Endodermal cell (in vitro differentiated cells): ENCODE results near the gene FAM174B. TPM values are rescaled to one million over a fixed set of nuclear protein-coding genes. Genes with fewer than 3 reads are reported as not detected.

Source experiments
- DNase-seq: peaks from one replicate; pipeline ENCODE4 v3.0.0-alpha.2; 2017
- H3K27ac ChIP-seq: 2 replicates; pipeline ENCODE4 v1.5.1; 2013; ENCODE audit warnings: mild to moderate bottlenecking, low read depth, low read length, moderate library complexity
- H3K27me3 ChIP-seq: 2 replicates; pipeline ENCODE4 v1.6.1; 2013; ENCODE audit warnings: mild to moderate bottlenecking, low read length, moderate library complexity; ENCODE audit not compliant: insufficient read depth, control insufficient read depth, poor library complexity, severe bottlenecking
- H3K36me3 ChIP-seq: 2 replicates; pipeline ENCODE4 v1.7.0; 2013; ENCODE audit warnings: mild to moderate bottlenecking, low read length, moderate library complexity; ENCODE audit not compliant: control insufficient read depth, insufficient read depth
- H3K4me1 ChIP-seq: one replicate; pipeline ENCODE4 v1.7.0; 2013; ENCODE audit warnings: low read length; ENCODE audit not compliant: control insufficient read depth, insufficient read depth
- H3K4me3 ChIP-seq: 2 replicates; pipeline ENCODE4 v1.5.1; 2013; ENCODE audit warnings: mild to moderate bottlenecking, low read length, moderate library complexity
- H3K9ac ChIP-seq: 2 replicates; pipeline ENCODE4 v1.6.1; 2013; ENCODE audit warnings: mild to moderate bottlenecking, low read length, moderate library complexity; ENCODE audit not compliant: poor library complexity, severe bottlenecking; ENCODE audit errors: extremely low read depth
- H3K9me3 ChIP-seq: 2 replicates; pipeline ENCODE4 v1.6.1; 2013; ENCODE audit warnings: mild to moderate bottlenecking, low read length, moderate library complexity; ENCODE audit not compliant: control insufficient read depth
- H3K27ac Mint-ChIP-seq: 2 replicates; pipeline ENCODE4 v1.8.0; 2020; ENCODE audit warnings: mixed read lengths
- H3K27me3 Mint-ChIP-seq: 2 replicates; pipeline ENCODE4 v1.8.0; 2021; ENCODE audit warnings: mild to moderate bottlenecking, mixed read lengths; ENCODE audit not compliant: insufficient read depth
- H3K36me3 Mint-ChIP-seq: 2 replicates; pipeline ENCODE4 v1.8.0; 2020; ENCODE audit warnings: low read depth, mixed read lengths
- H3K4me1 Mint-ChIP-seq: 2 replicates; pipeline ENCODE4 v1.8.0; 2020; ENCODE audit warnings: mixed read lengths
- H3K4me3 Mint-ChIP-seq: 2 replicates; pipeline ENCODE4 v1.8.0; 2020; ENCODE audit warnings: mild to moderate bottlenecking, moderate library complexity, mixed read lengths
- H3K9me3 Mint-ChIP-seq: 2 replicates; pipeline ENCODE4 v1.8.0; 2020; ENCODE audit warnings: mild to moderate bottlenecking, mixed read lengths
- WGBS, 2 experiments: methylation state at CpG; one replicate each; pipeline versions ENCODE4 v1.1.5 to v1.1.7; 2013; ENCODE audit warnings: missing lambda C conversion rate in 2 of 2, mixed read lengths in 1 of 2; ENCODE audit not compliant: insufficient coverage in 1 of 2, insufficient read length in 1 of 2; 5-methylcytosine and 5-hydroxymethylcytosine counted together
- total RNA-seq, 2 donors: library from RNA; stranded (reverse); fragmentation: NEBNext Ultra II Directional in 1 of 2; extraction: Animal tissue kit (Norgen Biotek cat#: 25700) in 1 of 2; gene quantifications; 2 replicates in 1 of 2; 3 replicates in 1 of 2; pipeline ENCODE4 v1.2.1, GENCODE V29; 2021
- TF ChIP-seq, protein P1 (sequence below): fragments of 200-600 bp; sonication (generic); conservative IDR thresholded peaks from 2 replicates; pipeline ENCODE4 v1.5.0; 2021; ENCODE audit warnings: antibody characterized with exemption, mild to moderate bottlenecking

FAM174B gene
- total RNA-seq, 2 donors from 2014 or later: 66.0 to 105 TPM

DNA sequence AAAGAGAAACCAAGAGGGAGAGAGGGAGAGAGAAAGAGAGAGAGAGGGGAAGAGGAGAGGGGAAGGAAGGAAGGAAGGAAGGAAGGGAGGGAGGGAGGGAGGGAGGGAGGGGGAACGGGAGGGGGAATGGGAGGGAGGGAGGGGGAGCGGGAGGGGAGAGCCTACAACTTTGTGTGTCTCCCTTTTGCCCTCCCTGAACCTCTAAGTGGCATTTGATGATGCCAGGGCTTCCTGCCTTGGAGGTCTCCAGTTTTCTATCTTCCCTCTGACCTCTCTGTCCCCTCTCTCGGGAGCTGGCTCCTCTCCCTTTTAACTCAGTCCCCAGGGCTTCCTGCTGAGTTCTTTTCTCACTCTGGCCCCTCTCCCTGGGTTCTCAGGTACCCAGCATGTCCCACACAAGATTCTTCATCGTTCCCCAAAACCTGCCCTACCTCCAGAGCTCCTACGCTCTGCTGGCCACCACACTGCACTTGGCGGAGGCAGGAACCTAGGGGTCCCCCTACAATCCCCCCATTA, 12.5 kb upstream of the FAM174B start:
- Mint-ChIP-seq H3K27me3 (peaks cover 14% of the 10 kb centered on the region), H3K9me3 (no peaks in the 10 kb centered on the region), H3K4me3 (peak overlapping the region; percentile 52), H3K4me1 (peaks cover 85% of the 10 kb centered on the region), H3K36me3 (no peaks in the 10 kb centered on the region), H3K27ac (peak overlapping the region; percentile 88)
- no peaks in the 10 kb centered on the region for H3K36me3 ChIP-seq
- peak overlapping the region; percentile 68 for H3K4me3 ChIP-seq
- no peak overlapping the region for H3K9ac ChIP-seq
- peaks cover 49% of the 10 kb centered on the region for H3K4me1 ChIP-seq
- H3K27ac ChIP-seq: no peak overlapping the region
- no peaks in the 10 kb centered on the region for H3K9me3 ChIP-seq
- TF ChIP-seq, protein P1, sequence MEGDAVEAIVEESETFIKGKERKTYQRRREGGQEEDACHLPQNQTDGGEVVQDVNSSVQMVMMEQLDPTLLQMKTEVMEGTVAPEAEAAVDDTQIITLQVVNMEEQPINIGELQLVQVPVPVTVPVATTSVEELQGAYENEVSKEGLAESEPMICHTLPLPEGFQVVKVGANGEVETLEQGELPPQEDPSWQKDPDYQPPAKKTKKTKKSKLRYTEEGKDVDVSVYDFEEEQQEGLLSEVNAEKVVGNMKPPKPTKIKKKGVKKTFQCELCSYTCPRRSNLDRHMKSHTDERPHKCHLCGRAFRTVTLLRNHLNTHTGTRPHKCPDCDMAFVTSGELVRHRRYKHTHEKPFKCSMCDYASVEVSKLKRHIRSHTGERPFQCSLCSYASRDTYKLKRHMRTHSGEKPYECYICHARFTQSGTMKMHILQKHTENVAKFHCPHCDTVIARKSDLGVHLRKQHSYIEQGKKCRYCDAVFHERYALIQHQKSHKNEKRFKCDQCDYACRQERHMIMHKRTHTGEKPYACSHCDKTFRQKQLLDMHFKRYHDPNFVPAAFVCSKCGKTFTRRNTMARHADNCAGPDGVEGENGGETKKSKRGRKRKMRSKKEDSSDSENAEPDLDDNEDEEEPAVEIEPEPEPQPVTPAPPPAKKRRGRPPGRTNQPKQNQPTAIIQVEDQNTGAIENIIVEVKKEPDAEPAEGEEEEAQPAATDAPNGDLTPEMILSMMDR: no peak
- peak; percentile 50 for DNase-seq
- WGBS, 2 experiments: 56 to 60% methylated on average over 1 to 4 of the region's 6 CpGs
- no peaks in the 10 kb centered on the region for H3K27me3 ChIP-seq

DNA sequence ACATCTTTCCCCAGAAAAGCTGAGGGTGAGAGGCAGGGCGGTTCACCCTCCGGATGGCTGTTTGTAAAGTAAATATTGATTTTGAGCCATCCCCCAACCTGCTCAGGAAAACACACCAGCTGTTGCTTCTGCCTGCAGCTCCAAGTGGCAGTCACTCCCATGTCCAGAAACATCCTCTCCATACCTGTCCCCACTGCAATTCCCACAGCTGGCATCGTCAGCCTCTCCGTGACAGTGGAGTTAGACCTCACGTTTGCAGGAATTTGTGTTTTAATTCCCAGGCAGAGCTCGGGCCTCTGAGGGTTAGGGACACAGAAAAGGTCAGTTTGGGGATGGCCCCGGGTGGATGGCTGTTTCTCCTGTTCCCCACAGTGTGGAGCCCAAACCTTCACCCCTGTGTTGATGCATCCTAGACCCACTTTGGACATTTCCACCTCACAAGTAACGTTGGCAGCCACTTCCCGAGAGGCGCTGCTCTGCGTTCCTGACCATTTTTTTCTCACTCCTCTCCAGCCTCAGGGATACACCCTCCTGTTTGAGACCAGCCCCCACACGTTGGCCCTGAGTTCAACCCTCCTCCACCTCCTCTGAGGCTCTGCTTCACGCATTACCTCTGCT, 11.8 kb upstream of the FAM174B start:
- peak; percentile 72 for DNase-seq
- H3K9me3 Mint-ChIP-seq: no peaks in the 10 kb centered on the region
- Histone ChIP-seq H3K27me3 (no peaks in the 10 kb centered on the region), H3K36me3 (no peaks in the 10 kb centered on the region), H3K27ac (no peak overlapping the region), H3K9ac (no peak overlapping the region), H3K4me1 (peaks cover 43% of the 10 kb centered on the region), H3K9me3 (no peaks in the 10 kb centered on the region), H3K4me3 (peak overlapping the region; percentile 68)
- H3K4me1 Mint-ChIP-seq: peaks cover 80% of the 10 kb centered on the region
- peak overlapping the region; percentile 88 for H3K27ac Mint-ChIP-seq
- H3K4me3 Mint-ChIP-seq: peak overlapping the region; percentile 52
- H3K27me3 Mint-ChIP-seq: peaks cover 9% of the 10 kb centered on the region
- no peaks in the 10 kb centered on the region for H3K36me3 Mint-ChIP-seq
- 25 to 34% methylated on average over 5 to 12 of the region's 13 CpGs for WGBS, 2 experiments
- TF ChIP-seq, protein P1: no peak

DNA sequence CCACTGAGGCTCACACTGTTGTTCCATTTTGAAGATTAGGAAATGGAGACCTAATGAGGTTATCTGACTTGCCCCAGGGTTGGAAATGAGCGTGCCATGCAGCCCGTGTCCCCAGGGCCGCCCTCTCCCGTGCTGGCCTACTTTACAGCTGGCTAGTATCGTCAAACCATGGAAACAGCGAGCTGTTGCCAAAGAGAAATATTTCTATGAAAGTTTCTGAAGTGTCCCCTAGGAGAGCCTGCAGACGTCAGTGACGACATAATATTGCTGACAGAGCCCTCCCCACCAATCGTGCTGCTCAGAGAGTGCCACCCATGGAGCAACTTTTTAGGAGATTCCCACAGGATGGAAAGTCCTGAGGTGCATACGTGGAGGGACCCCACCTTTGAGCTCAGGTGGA, 11.2 kb upstream of the FAM174B start:
- Mint-ChIP-seq H3K4me3 (peak overlapping the region; percentile 52), H3K27ac (peak overlapping the region; percentile 88), H3K36me3 (no peaks in the 10 kb centered on the region), H3K9me3 (no peaks in the 10 kb centered on the region), H3K4me1 (peaks cover 74% of the 10 kb centered on the region), H3K27me3 (peaks cover 5% of the 10 kb centered on the region)
- Histone ChIP-seq H3K9ac (peak overlapping the region; percentile 35), H3K4me1 (peaks cover 38% of the 10 kb centered on the region), H3K4me3 (peak overlapping the region; percentile 68), H3K36me3 (no peaks in the 10 kb centered on the region), H3K27me3 (no peaks in the 10 kb centered on the region), H3K9me3 (no peaks in the 10 kb centered on the region), H3K27ac (no peak overlapping the region)
- TF ChIP-seq, protein P1: no peak
- no peak for DNase-seq
- WGBS, 2 experiments: 62 to 78% methylated on average over 8 to 10 of the region's 10 CpGs
